ENCODE measurements around the gene FXYD5.

GRCh38 chr19:35165200-35166058, 10.9 kb downstream of the FXYD5 start:
- TF ChIP-seq POLR2AphosphoS5 (IDR thresholded peaks at IDR 0.05) (no peak), CTCF (IDR thresholded peaks at IDR 0.05) (no peak), POLR2A (IDR thresholded peaks at IDR 0.05) (no peak)
